Gastroesophageal sphincter (tissue), 3 donors: Measurements from ENCODE around the gene NAA80.

ENCODE experiments used
- EP300 ChIP-seq: sonication (generic); formaldehyde crosslinking; IDR thresholded peaks from one replicate; pipeline ENCODE4 v1.6.1; 2017; ENCODE audit warnings: antibody characterized with exemption, mild to moderate bottlenecking
- POLR2A ChIP-seq, 2 donors: fragments of 450-650 bp; IDR thresholded peaks; one replicate each; pipeline ENCODE4 v1.6.1; 2017; ENCODE audit warnings: antibody characterized with exemption in 2 of 2, mild to moderate bottlenecking in 2 of 2, moderate library complexity in 1 of 2
- POLR2AphosphoS5 ChIP-seq: sonication (generic); formaldehyde crosslinking; IDR thresholded peaks from one replicate; pipeline ENCODE4 v1.6.1; 2017; ENCODE audit warnings: antibody characterized with exemption
- TF ChIP-seq, protein P1 (sequence below), 4 experiments: fragments of 200-600 bp in 2 of 4; fragments of 450-650 bp in 2 of 4; sonication (generic) in 1 of 4; IDR thresholded peaks; one replicate each; pipeline ENCODE4 v1.5.1; 2017 to 2019; ENCODE audit warnings: antibody characterized with exemption in 4 of 4, mild to moderate bottlenecking in 2 of 4, moderate library complexity in 2 of 4

DNA sequence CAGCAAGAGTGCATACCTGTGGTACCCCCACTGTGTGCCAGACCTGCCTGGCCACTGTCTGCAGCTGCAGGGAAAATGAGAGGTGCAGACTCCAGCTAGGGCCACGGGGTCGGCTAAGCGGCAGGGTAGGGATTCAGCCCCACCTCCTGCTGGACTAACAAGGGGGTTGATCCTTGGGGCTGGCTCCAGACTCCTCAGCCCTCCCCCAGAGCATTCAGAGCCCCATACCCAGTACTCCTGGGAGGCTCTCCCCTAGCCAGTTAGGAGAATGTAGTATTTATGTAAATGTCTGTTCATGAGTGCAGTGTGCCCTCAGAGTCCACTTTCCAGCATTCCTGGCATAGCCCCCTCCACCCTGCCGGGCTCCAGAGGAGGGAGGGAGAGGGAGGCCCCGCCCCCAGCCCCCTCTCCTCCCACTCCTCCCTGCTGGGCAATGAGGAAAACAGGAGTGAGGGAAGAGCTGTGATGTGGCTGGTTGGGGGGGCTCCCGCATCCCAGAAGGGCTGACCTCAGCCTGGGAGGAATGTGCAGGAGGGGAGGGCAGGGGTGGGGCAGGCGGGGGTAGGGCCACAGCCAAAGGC, 34.7 kb downstream of the NAA80 start:
- TF ChIP-seq, protein P1, sequence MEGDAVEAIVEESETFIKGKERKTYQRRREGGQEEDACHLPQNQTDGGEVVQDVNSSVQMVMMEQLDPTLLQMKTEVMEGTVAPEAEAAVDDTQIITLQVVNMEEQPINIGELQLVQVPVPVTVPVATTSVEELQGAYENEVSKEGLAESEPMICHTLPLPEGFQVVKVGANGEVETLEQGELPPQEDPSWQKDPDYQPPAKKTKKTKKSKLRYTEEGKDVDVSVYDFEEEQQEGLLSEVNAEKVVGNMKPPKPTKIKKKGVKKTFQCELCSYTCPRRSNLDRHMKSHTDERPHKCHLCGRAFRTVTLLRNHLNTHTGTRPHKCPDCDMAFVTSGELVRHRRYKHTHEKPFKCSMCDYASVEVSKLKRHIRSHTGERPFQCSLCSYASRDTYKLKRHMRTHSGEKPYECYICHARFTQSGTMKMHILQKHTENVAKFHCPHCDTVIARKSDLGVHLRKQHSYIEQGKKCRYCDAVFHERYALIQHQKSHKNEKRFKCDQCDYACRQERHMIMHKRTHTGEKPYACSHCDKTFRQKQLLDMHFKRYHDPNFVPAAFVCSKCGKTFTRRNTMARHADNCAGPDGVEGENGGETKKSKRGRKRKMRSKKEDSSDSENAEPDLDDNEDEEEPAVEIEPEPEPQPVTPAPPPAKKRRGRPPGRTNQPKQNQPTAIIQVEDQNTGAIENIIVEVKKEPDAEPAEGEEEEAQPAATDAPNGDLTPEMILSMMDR (IDR thresholded peaks at IDR 0.05) = peak in 2 of 4 experiments; percentile 10 to 13
- TF ChIP-seq POLR2A (IDR thresholded peaks at IDR 0.05) (no peak), POLR2AphosphoS5 (peak; percentile 81), EP300 (no peak)
